Camera-type eye (tissue), 1 donor: ENCODE results near the gene TGIF2LY. TPM values are rescaled to one million over a fixed set of nuclear protein-coding genes. Genes with fewer than 3 reads are reported as not detected.

Source experiments
- total RNA-seq: library from RNA; depleted of rRNA; stranded (reverse); fragments of >200 nt; gene quantifications from one replicate; pipeline ENCODE4 v1.2.3, GENCODE V29; 2014

Gene TGIF2LY
- total RNA-seq = not detected

GRCh38 chrY:3578767-3579166, at the start of gene TGIF2LY:
TSS of gene TGIF2LY (plus strand) at chrY:3579067. CDS start at chrY:3579245, 178 bp downstream.

